GM19240 (cell line): Measurements from ENCODE around the gene ARHGEF1.

Source experiments
- DNase-seq: peaks from one replicate; pipeline ENCODE4 v3.0.0; 2011; ENCODE audit warnings: low spot score; ENCODE audit not compliant: insufficient read length

Gene ARHGEF1

DNA sequence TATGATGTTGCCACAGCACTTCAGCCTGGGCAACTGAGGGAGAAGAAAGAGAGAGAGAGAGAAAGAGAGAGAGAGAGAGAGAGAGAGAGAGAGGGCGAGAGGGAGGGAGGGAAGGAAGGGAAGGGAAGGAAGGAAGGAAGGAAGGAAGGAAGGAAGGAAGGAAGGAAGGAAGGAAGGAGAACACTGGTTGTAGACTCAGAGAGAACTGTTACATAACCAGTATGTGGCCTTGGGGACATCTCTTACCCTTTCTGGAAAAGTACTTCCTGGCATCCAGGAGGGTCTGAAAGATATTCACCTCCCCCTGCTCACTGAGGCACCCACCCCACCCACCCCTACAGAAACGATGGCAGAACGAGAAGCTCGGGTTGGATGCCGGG lies 2.7 kb upstream of the ARHGEF1 start:
- DNase-seq, result no peak

DNA sequence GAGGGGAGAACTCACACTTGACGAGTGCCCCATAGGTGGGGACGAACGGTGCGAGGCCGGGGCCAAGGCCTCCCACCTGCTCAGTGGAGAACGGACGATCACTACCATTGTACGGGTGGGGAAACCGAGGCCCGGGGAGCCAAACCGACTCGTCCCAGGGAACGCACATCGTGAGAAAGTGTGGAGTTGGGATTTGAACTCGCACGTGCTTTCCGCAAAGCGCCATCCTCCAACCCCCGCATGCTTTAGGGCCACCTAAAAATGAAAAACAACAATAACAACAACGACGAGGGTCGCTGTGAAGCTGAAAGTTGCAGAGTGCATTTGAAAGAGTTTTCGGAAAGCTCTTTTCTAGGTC lies 458 bp downstream of the ARHGEF1 start:
- no peak for DNase-seq

DNA sequence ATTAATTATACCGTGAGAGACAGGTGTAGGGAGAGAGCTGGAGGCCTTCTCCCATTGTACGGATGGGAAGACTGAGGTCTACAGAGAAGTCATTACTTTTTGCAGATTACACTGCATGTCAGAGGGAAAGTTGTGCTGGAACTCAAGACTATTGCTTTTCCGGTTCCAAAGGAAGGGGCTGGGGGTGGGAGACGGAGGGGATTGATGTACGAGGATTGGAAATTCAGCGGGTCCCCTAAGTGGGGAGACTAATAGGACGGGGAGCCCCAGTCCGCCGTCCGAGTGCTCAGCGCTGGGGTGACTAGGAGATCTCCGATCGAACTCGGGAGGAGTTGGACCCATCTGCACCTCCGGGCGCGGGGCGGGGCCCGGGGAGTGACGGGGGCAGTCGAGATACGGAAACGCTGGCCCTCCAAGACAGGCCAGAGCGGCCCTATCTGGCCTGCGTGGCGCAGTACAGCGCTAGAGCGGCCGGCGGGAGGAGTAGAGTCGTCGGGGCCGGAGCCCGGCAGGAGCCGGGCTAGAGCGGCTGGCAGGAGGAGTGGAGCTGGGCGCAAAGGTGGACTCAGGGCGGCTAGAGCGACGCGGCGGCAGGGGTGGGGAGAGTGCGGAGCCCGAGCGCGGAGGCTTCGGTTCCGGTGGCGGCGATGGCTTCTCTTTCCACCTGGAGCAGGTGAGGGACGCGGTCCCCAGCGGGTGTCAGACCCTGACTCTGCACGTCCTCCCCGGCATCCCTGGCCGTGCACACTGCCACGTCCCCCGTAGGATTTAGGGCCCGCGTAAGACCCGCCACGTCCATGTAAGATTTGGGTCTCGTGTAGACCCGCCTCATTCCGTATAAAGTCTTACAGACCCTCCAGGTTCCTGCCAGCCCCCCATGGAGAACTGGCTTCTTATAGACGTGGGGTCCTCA lies 1.1 kb downstream of the ARHGEF1 start:
- DNase-seq, result peak; percentile 98

DNA sequence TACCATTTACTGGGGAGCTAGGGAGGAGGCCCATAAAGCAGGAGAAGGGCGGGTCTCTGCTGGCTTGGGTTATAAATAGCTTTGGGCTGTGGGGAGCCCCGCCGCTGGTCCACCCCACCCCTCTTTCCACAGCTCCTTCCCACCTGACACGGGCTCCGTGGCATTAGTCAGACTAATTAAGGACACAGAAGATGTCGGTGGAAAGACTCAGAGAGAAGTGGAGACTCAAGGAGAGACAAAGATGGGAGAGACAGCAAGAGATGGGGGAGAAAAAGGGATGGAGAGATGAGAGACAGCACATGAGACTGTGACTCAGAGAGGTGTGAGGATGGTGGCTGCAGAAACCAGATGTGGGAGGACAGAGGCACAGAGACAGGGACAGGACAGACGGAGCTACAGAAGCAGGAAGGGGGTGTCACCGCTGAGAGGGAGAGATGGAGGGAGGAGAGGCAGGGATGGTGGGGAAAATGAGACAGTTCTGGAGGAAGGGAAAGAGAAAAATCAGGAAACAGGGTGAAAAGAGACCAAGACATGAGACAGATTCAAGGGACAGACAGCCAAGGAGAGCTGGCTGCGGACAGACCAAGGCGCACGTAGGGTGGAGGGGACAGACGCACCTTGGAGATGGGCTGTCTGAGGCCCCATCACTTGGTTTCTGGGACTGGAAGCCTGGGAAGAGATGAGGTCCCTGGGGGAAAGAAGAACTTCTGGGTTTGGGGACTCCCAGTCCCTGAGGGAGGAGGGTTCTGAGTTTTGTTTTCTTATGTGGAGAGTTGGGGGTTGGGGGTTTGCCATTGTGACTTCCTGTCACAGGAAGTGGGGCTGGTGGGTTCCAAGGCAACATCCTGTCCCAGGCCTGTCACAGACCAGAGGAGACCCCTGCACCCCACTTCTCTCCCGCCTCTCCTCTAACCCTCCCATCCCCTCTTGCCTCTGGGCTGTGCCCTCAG lies 4.1 kb downstream of the ARHGEF1 start:
- DNase-seq, result no peak

DNA sequence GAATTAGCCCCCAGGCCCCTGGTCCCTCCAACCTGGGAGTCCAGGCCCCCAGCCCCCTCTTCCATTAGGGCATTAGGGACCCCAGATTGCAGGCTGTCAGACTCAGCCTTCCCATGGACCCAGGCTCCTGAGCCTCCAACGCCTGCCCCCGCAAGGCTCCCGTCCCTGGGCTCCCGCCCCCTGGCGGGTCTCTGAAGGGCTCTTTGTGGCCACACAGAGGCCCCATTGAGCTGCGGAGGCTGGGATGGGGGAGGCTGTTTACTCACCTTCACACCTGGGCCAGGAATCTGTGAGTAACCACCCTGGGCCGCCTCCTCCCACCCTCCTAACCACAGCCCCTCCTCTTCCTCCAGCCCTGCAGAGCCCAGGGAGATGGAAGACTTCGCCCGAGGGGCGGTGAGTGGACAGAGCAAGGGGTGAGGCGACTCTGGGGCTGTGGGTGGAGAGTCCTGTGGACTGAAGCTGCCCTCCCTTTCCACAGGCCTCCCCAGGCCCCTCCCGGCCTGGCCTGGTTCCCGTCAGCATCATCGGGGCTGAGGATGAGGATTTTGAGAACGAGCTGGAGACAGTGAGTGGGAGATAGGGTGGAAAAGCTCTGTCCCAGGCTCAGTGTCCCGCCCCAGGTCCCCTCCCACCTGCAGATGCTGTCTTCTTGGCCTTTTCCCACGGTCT lies 4.9 kb downstream of the ARHGEF1 start:
- DNase-seq, result no peak

DNA sequence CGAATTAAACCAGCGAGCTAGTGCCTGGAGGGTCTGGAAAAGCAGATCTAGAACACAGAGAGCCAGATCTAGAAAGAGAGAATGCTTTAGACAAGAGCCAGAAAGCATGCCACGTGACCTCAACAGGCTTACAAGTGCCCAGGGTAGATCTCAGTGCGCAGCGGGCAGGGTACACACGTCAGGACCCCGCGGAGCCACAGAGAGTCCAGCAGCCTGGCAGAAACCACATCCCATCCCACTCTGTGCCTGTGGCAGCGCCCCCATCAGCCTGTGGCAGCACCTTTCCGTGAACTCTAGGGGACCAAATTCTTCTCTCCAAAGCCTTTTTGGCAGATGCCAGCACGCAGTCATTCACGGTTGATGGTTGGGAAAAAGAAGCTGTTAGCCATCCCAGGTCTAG lies 5.9 kb downstream of the ARHGEF1 start:
- DNase-seq, result no peak

DNA sequence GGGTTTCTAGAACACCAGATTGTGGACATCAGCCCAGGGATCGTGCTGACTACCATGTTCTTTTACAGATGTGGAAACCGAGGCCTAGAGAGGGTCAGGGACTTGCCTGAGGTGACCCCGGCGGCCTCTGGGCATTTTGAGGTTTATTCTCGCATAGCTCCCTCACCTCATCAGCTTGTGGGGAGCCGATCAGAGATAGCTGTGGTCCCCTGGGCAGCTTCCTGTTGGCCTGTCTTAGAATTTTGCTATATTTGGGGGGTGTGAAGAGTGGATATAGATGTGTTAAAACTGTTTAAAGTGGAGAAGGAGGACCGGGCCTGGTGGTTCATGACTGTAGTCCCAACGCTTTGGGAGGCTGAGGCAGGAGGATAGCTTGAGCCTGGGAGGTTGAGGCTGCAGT lies 6.9 kb downstream of the ARHGEF1 start:
- no peak for DNase-seq

DNA sequence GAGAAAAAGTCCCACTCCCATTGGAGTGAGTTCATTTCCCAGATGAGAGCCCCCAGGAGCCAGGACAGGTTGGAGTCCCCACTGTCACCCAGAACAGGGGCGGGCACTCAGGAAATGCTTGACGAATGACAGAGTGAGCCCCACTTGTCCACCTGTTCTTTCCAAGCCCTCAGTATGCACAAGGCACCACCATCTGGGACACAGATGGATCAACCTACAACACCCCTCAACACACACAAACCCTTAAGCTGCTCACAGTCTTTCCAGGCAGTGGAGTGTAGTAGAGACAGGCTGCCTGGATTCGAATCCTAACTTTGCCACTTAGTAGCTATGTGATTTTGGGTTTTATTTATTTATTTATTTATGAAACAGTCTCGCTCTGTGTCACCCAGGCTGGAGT lies 8.0 kb downstream of the ARHGEF1 start:
- no peak for DNase-seq

DNA sequence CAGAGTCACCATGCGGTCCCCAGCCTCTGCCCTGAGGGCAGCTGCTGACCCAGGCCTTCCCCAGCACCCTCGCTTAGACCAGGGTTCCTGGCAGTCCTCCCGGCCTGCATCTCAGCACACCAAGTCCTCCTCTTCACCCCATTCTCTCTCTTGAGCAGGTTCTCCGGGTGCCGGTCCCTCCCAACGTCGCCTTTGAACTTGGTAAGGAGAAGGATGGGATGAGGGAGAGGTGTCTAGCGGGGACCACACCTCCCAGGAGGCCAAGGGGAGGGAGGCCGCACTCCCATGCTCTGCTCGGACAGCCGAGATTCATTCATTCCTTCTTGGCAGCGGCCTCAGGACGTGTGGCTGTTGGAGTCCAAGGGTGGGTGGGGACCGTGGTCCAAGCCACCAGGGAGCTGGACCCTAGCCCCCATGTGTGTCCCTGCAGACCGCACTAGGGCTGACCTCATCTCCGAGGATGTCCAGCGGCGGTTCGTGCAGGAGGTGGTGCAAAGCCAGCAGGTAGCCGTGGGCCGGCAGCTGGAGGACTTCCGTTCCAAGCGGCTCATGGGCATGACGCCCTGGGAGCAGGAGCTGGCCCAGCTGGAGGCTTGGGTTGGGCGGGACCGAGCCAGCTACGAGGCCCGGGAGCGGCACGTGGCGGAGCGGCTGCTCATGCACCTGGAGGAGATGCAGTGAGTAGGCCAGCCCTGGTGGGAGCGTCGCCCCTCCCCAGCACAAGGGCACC lies 9.4 kb downstream of the ARHGEF1 start:
- no peak for DNase-seq

DNA sequence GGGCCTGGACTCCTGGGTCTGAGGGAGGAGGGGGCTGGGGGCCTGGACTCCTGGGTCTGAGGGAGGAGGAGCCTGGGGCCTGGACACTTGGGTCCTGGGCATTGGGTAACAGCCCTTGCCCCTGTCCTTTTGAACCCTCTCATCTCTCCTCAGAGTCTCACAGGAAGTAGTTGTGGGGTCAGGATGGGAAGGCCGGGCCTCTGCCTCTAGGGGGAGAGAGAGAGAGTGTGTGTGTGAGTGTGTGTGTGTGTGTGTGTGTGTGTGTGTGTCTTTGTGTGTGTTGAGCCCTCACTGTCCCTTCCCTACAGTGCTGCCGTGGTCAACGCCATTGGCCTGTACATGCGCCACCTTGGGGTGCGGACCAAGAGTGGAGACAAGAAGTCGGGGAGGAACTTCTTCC lies 10.9 kb downstream of the ARHGEF1 start:
- no peak for DNase-seq

DNA sequence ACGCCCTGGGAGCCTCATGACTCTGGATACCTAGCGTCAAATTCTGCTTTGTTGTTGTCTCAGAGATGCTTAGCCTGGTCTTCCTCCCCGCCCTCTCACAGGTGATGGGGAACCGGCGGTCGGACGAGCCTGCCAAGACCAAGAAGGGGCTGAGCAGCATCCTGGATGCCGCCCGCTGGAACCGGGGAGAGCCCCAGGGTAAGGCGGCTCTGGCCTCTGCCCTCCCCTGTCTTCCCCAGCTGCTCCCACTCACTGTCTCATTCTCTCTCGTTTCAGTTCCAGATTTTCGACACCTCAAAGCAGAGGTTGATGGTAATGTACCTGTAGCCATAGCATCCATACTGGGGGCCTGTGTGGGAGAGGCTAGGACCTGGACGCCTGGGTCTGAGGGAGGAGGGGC lies 11.4 kb downstream of the ARHGEF1 start:
- no peak for DNase-seq

DNA sequence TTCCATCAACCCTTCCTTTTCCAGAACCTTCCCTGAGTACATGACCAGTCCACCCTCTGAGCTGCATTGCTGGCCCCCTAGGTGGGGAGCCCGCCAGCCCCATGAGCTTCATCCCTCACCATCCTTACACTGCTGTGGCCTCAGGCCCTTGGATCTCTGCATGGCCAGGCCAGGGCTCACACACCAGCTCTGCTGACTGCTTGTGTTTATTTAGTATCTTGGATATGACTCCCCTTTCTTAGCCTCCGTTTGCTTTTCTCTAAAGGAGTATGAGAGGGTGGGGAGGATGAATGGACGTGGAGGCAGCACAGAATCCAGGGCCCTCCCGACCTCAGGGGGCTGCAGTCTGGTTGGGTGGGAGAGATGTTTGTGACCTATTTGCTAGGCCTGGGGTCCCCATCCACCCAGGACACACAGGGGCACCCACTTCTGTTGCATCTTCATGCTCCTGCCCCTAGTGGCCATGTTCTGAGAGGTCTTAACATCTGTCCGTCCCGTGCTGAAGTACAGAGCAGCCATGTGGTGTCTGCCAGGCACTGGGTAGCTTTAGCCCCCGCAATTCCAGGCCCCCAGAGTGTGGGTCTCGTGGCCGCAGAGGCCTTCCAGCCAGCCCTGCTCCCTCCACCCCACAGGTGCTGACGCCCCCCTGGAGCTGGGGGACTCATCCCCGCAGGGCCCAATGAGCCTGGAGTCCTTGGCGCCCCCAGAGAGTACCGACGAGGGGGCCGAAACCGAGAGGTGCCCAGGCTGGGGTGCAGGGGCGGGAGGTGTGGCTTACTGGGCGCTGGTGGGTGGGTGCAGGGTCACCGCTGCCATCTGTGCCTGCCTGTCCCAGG lies 13.0 kb downstream of the ARHGEF1 start:
- no peak for DNase-seq

DNA sequence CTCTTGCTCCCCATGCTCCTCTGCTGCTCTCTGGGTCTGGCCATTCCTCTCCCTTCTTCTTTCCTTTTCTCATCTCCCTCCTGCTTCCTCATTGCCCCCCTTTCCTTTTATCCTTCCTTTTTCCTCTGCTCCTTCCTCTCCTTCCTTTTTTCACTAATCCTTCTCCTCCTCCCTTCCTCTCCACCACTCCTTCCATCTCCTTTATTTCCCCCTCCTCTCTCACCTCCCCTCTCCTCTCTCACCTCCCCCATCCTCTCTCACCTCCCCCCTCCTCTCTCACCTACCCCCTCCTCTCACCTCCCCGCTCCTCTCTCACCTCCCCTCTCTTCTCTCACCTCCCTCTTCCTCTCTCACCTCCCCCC lies 13.6 kb downstream of the ARHGEF1 start:
- DNase-seq, result no peak

DNA sequence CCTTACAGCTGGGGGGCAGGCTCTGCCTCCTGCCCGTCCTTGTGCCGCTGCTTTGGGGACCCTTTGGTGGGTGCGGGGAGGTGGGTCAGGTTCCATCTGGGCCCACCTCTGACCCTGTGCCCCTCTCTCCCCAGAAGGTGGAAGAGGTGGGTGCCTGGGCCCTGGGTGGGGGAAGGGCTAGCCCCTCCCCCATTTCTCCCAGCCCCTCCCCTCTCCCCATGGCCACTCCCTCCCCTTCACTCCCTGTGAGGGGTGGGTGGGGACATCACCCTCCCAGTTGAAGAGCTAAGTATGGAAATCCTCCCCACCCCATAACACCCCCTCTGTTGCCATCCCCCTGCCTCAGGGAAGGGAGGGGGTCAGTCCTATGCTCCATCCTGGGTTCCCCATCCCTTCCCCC lies 14.2 kb downstream of the ARHGEF1 start:
- no peak for DNase-seq

DNA sequence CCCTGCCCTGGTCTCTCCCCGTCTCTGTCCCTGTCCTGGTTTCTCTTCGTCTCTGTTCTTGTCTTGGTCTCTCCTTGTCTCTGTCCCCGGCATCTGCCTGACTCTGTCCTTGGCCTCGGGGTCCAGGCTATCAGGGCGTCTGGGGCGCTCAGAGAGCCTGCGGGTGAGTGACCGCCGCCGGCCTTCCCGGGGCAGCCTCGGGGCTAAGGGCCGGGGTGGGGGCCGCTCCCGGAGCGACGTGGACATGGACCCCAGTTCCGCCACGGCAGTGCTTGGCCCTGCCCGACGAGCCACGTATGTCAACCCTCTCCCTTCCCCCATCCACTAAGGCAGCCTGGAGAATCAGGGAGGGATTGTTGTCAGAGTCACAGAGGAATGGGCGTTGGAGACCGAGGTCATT lies 14.8 kb downstream of the ARHGEF1 start:
- no peak for DNase-seq

DNA sequence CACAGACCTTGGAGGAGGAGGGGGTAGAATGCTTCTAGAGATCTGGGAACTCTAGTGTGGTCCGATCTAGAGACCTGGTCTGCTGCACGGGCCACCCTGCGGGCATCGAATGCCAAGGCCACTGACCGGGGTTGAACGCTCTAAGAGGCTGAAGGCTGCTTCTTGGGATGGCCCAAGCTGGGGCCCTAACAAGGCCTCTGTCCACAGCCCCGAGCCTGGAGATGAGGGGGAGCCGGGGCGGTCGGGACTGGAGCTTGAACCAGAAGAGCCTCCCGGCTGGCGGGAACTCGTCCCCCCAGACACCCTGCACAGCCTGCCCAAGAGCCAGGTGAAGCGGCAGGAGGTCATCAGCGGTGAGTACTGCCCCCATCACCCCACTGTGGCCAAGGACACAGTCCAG lies 15.3 kb downstream of the ARHGEF1 start:
- DNase-seq, result no peak

DNA sequence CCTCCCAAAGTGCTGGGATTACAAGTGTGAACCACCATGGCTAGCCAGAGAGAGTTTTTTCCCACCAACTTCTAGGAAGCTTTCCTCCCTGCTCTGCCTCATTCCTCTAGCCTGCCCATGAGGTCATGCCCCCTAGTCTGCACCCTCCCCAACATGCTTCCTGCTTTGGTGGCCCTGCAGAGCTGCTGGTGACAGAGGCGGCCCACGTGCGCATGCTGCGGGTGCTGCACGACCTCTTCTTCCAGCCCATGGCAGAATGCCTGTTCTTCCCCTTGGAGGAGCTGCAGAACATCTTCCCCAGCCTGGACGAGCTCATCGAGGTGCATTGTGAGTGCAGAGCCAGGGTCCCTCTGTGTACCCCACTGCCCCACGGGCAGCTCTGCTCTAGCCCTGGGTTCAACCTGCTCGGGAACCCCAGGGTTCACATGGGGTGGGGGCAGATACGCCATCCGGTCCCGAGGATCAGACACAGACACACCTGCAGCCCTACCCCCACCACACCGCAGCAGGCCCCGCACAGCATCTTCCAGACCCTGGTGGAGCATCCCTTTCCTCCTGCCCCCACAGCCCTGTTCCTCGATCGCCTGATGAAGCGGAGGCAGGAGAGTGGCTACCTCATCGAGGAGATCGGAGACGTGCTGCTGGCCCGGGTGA lies 18.9 kb downstream of the ARHGEF1 start:
- no peak for DNase-seq

DNA sequence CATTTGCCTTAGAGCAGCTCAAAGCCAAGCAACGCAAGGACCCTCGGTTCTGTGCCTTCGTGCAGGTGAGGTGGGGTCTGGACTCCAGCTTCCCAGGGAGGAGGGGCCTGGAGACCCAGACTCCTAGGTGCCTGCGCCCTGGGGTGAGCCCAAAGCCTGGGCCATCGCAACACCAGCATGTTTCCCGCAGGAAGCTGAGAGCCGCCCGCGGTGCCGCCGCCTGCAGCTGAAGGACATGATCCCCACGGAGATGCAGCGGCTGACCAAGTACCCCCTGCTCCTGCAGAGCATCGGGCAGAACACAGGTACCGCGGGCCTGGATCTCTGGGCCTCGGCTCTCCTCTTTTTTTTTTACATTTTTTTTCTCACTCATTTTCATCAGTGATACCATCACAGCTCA lies 19.6 kb downstream of the ARHGEF1 start:
- DNase-seq, result no peak

DNA sequence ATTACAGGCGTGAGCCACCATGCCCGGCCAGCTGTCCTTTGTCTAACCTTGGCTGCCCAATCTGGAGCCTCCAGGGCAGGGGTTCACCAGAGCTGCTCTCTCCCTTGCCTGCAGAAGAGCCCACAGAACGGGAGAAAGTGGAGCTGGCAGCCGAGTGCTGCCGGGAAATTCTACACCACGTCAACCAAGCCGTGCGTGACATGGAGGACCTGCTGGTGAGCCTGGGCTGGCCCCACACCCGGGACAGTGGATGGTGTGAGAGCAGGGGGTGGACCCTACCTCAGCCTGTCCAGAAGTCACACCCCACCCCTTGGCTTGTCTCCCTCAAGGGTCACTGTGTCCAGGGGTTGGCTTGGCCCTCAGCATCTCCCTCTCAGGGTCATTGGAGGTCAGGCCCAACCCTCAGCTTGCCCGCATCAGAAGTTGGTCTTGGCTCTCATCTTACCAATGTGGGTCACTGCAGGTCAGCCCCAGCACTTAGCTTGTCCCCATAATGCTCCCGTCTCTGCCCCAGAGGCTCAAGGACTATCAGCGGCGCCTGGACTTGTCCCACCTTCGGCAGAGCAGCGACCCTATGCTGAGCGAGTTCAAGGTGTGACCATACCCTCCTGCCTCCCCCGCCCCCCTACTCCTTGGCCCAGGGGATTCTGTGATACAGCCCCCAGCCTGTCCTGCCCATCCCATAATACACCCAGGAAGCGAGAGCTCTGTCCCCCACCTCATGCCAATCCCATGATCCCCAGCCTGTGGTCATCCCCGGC lies 20.4 kb downstream of the ARHGEF1 start:
- DNase-seq, result no peak
